Panc1 (cell line): Measurements from ENCODE around the gene ENAH. TPM values are rescaled to one million over a fixed set of nuclear protein-coding genes. Genes with fewer than 3 reads are reported as not detected.

Experiments
- ATAC-seq: fragments of 200-7000 bp; cut with Tn5 transposase; 2 replicates; pipeline ENCODE4 v1.9.1; 2020; ENCODE audit warnings: mild to moderate bottlenecking, moderate library complexity
- BruUV-seq: library from RNA; stranded (reverse); fragments of 400-500 nt; replicated peaks from 2 replicates; lab custom pipeline; 2021; lab: Mats Ljungman, UMichigan
- CTCF ChIA-PET: fragments of 300-600 bp; sonication (Branson Sonifier 250); formaldehyde crosslinking; loops from one replicate; lab custom pipeline; 2022; ENCODE audit warnings: antibody characterized with exemption; lab: Charles Lee
- POLR2A ChIA-PET: fragments of 300-600 bp; sonication (Branson Sonifier 250); formaldehyde crosslinking; loops from one replicate; lab custom pipeline; 2022; ENCODE audit warnings: antibody characterized with exemption; lab: Charles Lee
- DNase-seq: peaks from one replicate; pipeline ENCODE4 v3.0.0-alpha.2; 2010; ENCODE audit warnings: low read depth, low spot score
- H3K27ac ChIP-seq: 2 replicates; pipeline ENCODE4 v1.5.1; 2011; ENCODE audit warnings: mild to moderate bottlenecking, low read length, inconsistent platforms
- H3K27me3 ChIP-seq: fragments of 200-500 bp; sonication (Bioruptor generic); 2 replicates; pipeline ENCODE4 v1.6.0; 2014; ENCODE audit warnings: low read length, inconsistent platforms; ENCODE audit not compliant: control insufficient read depth, insufficient read depth
- H3K36me3 ChIP-seq: fragments of 200-500 bp; sonication (Bioruptor generic); 2 replicates; pipeline ENCODE4 v1.5.1; 2014; ENCODE audit warnings: inconsistent platforms, mild to moderate bottlenecking, low read length, moderate library complexity; ENCODE audit not compliant: control insufficient read depth, insufficient read depth
- H3K4me1 ChIP-seq: 2 replicates; pipeline ENCODE4 v1.5.1; 2011; ENCODE audit warnings: inconsistent platforms, mild to moderate bottlenecking, low read length, moderate library complexity; ENCODE audit not compliant: control insufficient read depth, insufficient read depth
- H3K4me3 ChIP-seq, 2 experiments: 2 replicates each; pipeline ENCODE4 v1.5.1; 2011 to 2012; ENCODE audit warnings: low read depth in 2 of 2, low read length in 2 of 2, mild to moderate bottlenecking in 2 of 2, inconsistent platforms in 1 of 2, moderate library complexity in 1 of 2
- H3K9me3 ChIP-seq: fragments of 200-500 bp; sonication (Bioruptor generic); 2 replicates; pipeline ENCODE4 v1.5.1; 2014; ENCODE audit warnings: low read depth, mild to moderate bottlenecking, inconsistent platforms, low read length, moderate library complexity; ENCODE audit not compliant: control insufficient read depth, insufficient read depth
- CTCF ChIP-seq: fragments of 450-650 bp; IDR thresholded peaks from 2 replicates; pipeline ENCODE4 v1.5.1; 2017; ENCODE audit warnings: mild to moderate bottlenecking
- POLR2AphosphoS5 ChIP-seq: IDR thresholded peaks from 2 replicates; pipeline ENCODE4 v1.6.1; 2012; ENCODE audit warnings: mild to moderate bottlenecking, low read depth, low read length, moderate library complexity
- REST ChIP-seq, 2 experiments: IDR thresholded peaks; 2 replicates each; pipeline ENCODE4 v1.6.1; 2011 to 2012; ENCODE audit warnings: low read depth in 2 of 2, control low read depth in 1 of 2, low read length in 1 of 2, mild to moderate bottlenecking in 1 of 2, moderate library complexity in 1 of 2; ENCODE audit not compliant: insufficient read depth in 1 of 2
- SIN3A ChIP-seq: IDR thresholded peaks from 2 replicates; pipeline ENCODE4 v1.6.1; 2012; ENCODE audit warnings: low read depth, mild to moderate bottlenecking, low read length, moderate library complexity, borderline replicate concordance; ENCODE audit not compliant: insufficient read depth
- TCF7L2 ChIP-seq: IDR thresholded peaks from 2 replicates; pipeline ENCODE4 v1.6.1; 2011; ENCODE audit warnings: mild to moderate bottlenecking, low read depth, low read length, inconsistent platforms
- in situ Hi-C: cut with HindIII; loops from 2 replicates; pipeline ENCODE4 v1.10.0; 2016; ENCODE audit warnings: low sequenced_read_pairs, low pct_unique_long_range_greater_than_20kb
- intact Hi-C: fragments of 100-400 bp; cut with micrococcal nuclease; formaldehyde crosslinking; loops from one replicate; pipeline ENCODE4 v1.10.0; 2022; ENCODE audit not compliant: unreplicated experiment
- total RNA-seq: library from RNA; stranded (reverse); gene quantifications from one replicate; pipeline ENCODE4 v1.2.1, GENCODE V29; 2021; ENCODE audit not compliant: unreplicated experiment

ENAH gene
- total RNA-seq, 1 experiment from 2014 or later, result 133 TPM

GRCh38 chr1:225504776-225505175, 148.1 kb downstream of the ENAH start:
- H3K27ac ChIP-seq, result no peak overlapping the region
- POLR2A ChIA-PET, result interaction anchor here (0.6 kb wide), 1 partner anchor 14 kb away, joined by 3 read pairs; no protein-coding TSS in a partner anchor
- no peak for TF ChIP-seq REST (IDR thresholded peaks at IDR 0.05; ENCODE audit: insufficient read depth in 1 of 2, low read depth in 2 of 2, low read length in 1 of 2)
- no peak for TF ChIP-seq POLR2AphosphoS5
- no peak for TF ChIP-seq TCF7L2
- TF ChIP-seq CTCF, result no peak
- no peak for TF ChIP-seq SIN3A
- peaks cover 12% of the 10 kb centered on the region; the same call in 1 of the 2 replicates for H3K4me1 ChIP-seq
- H3K4me3 ChIP-seq, result no peak overlapping the region
- peaks cover 38% of the 10 kb centered on the region for H3K36me3 ChIP-seq
- DNase-seq, result no peak
- H3K27me3 ChIP-seq, result no peaks in the 10 kb centered on the region
- no peak for ATAC-seq
- intact Hi-C loops (loop anchor here (10.0 kb wide), 1 partner anchor 150 kb away; the partner anchor contains the start of gene ENAH), in situ Hi-C loops (no loop called here)
- no TSS peak for BruUV-seq
- CTCF ChIA-PET, result interaction anchor here (0.6 kb wide), 1 partner anchor 472 kb away, joined by 3 read pairs; no protein-coding TSS in a partner anchor
- H3K9me3 ChIP-seq, result no peaks in the 10 kb centered on the region

GRCh38 chr1:225500624-225501192, 152.2 kb downstream of the ENAH start:
- no peak for DNase-seq
- no peaks in the 10 kb centered on the region for H3K4me1 ChIP-seq
- no peak for ATAC-seq
- TF ChIP-seq POLR2AphosphoS5 (no peak), TCF7L2 (no peak), REST (IDR thresholded peaks at IDR 0.05; ENCODE audit: insufficient read depth in 1 of 2, low read depth in 2 of 2, low read length in 1 of 2) (no peak), SIN3A (no peak), CTCF (no peak)
- no peaks in the 10 kb centered on the region for H3K27me3 ChIP-seq
- ChIA-PET POLR2A (no interaction called here), CTCF (interaction anchor here (0.5 to 0.6 kb wide), 2 partner anchors 17 to 51 kb away, joined by 3 to 5 read pairs; no protein-coding TSS in a partner anchor)
- H3K9me3 ChIP-seq, result no peaks in the 10 kb centered on the region
- H3K27ac ChIP-seq, result no peak overlapping the region
- H3K4me3 ChIP-seq, result no peak overlapping the region
- intact Hi-C loops (loop anchor here (10.0 kb wide), 1 partner anchor 154 kb away; the partner anchor contains the start of gene ENAH), in situ Hi-C loops (no loop called here)
- peaks cover 40% of the 10 kb centered on the region for H3K36me3 ChIP-seq
- BruUV-seq, result no TSS peak
